Eye (tissue), 1 donor: ENCODE measurements around the gene ZNF284.

ENCODE experiments used
- DNase-seq: peaks from one replicate; pipeline ENCODE4 v3.0.0-alpha.2; 2015

ZNF284 gene

DNA sequence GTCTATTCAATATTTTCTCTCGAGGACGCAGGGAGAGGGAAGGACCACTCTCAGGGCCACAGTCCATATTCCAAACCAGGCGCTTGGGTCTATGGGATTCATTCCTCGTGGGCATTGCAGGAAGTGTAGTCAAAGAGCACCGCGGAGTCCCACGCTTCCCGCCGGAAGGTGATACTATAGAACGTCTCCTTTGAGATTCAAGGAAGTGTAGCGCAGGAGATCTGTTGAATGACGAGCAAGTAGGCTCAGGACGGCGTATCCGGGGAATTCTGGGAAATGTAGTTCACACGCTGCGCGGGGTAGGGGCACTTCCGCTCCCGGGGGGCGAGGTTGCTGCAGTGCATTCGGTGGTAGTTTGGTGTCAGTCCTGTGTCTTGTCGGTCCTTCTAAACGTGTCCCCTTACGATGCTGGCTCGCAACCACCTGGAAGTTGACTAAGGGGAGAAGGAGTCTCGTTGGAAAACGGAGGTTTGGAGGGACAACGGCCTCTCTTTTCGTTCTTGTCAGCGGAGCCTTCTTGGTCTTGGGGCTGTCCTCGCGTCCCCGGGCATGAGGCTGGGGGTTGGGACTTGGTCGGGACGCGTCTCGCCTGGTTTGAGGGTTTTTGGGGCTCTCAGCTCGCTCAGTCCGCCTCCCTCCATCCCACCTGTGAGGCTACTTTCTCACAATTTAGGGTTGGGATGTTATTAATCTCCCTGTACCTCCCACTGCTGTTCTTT lies at the start of gene ZNF284:
TSS of gene ZNF284 (plus strand) at position 336 of the 719 bp plus-strand sequence. CDS start 4,231 bp downstream, outside the sequence.
- peak; percentile 98 for DNase-seq

GRCh38 chr19:44024900-44025216 lies 47.1 kb upstream of the ZNF284 start:
- no peak for DNase-seq

GRCh38 chr19:44025217-44025936 lies 46.6 kb upstream of the ZNF284 start, which contains the start of gene ZNF222:
ZNF222 (plus strand) TSS chr19:44025379; CDS start chr19:44025437, 58 bp downstream.
- peak; percentile 96 for DNase-seq

DNA sequence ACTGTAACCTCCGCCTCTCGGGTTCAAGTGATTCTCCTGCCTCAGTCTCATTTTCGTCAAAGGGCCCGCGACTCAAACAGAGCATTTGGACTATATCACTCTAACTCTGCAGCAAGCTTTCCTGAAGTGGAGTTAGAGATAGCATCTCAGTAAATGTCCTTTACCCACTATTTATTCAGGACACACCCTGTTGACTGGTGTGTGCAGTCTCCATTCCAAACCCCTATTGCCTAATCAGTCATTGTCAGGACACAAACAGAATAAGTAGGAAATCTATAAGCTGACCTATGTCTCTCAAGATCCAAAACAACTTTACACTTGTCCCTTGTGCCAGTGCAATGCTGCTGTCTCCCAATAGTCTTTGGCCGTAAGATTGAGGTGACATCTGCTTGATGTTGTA lies 45.3 kb upstream of the ZNF284 start:
- no peak for DNase-seq

- DNase-seq: no peak
These were observed 39.9 kb upstream of the ZNF284 start for GRCh38 chr19:44032001-44032610.

DNA sequence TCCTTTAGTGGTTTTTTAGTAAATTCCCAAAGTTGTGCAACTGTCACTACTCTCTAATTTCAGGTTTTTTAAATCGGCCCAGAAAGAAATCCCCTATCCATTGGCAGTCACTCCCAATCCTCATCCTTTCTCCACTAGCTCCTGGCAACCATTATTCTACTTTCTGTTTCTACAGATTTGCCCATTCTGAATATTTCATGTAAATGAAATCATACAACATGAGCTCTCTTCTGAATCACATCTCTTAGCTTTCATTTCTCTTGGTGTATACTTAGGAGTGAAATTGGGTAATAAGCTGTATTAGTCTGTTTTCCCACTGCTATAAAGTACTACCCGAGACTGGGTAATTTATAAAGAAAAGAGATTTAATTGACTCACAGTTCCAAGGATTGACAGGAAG lies 29.8 kb upstream of the ZNF284 start:
- DNase-seq: no peak

GRCh38 chr19:44050740-44051649 lies 21.0 kb upstream of the ZNF284 start:
- no peak for DNase-seq

DNA sequence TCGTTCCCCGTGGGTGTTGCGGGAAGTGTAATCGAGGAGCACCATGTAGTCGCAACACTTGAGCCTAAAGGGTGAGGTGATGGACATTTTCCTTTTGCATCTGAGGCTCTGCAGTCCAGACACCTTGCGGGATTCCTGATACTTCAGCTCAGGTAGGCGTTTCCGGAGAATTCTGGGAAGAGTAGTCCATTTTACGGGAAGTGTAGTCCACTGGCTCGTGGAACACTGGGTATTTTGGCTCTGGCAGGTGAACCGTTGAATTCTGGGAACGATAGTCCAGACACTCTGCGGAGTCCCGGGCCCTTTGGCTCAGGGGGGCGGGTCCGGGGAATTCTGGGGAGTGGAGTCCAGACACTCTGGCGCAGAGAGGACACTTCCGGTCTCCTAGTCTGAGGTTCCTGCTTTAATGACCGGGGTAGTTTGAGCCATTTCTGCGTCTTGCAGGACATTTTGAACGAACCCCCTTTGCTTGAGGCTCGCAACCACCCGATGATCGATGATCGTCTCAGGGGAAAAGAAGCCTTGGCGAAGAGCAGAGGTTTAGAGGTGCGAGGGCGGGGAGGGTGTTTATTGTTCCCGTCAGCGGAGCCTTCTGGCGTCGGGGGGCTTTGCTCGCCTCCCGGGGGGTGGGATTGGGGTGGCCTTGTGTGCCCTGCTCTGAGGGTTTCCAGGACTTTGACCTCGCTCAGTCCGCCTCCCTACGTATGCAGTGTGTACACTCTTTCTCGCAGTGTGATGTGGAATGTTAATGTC lies 20.1 kb upstream of the ZNF284 start, which contains the start of gene ZNF223:
TSS of gene ZNF223 (plus strand) at position 387 of the 753 bp plus-strand sequence. CDS start 3,141 bp downstream, outside the sequence.
- DNase-seq: peak; percentile 97

GRCh38 chr19:44055870-44056269 lies 16.1 kb upstream of the ZNF284 start:
- DNase-seq: no peak

DNA sequence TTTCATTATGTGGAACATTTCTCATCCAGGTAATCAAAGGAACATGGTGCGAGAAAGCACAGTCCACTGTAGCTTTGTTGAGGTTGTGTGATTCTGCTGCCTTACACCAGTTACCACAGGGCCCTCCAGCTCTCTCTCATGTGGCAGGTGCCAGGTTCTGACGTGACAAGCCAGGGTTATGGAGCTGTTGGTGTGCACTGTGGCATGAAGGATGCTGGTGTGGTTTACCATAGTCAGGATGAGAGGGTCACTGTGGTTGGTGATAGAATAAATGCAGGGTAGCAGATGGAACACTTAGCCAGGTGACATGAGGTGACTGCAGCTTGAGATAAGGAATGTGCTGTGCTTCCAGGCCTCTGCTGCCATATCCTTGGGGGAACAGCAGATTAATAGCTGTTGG lies 12.7 kb upstream of the ZNF284 start:
- DNase-seq: no peak

DNA sequence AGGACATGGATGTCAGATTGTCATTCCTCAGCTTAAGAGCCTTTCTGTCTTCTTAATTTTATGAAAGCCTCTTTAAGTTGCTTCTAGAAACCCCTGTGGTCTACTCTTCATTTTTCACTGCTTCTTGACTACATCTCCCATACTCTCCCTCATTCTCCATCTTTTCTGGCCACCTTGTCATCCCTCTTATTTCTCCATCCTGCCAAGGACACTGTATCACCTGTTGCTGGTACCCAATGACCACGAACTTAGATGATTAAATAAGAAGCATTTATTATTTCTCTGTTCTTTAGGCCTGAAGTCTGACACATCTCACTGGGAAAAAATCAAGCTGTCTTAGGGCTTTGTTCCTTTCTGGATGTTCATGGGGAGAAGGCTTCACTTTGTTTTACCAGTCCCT lies 10.9 kb upstream of the ZNF284 start:
- DNase-seq: no peak

DNA sequence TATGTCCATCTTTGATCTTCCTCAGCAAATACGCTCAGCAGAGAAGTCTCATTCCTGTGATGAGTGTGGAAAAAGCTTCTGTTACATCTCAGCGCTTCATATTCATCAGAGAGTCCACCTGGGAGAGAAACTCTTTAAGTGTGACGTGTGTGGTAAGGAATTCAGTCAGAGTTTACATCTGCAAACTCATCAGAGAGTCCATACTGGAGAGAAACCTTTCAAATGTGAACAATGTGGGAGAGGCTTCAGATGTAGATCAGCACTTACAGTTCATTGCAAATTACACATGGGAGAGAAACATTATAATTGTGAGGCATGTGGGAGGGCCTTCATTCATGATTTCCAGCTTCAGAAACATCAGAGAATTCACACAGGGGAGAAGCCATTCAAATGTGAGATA lies 5.7 kb upstream of the ZNF284 start:
- DNase-seq: no peak

- DNase-seq: no peak
These were observed 2.5 kb upstream of the ZNF284 start for GRCh38 chr19:44069415-44069814.

DNA sequence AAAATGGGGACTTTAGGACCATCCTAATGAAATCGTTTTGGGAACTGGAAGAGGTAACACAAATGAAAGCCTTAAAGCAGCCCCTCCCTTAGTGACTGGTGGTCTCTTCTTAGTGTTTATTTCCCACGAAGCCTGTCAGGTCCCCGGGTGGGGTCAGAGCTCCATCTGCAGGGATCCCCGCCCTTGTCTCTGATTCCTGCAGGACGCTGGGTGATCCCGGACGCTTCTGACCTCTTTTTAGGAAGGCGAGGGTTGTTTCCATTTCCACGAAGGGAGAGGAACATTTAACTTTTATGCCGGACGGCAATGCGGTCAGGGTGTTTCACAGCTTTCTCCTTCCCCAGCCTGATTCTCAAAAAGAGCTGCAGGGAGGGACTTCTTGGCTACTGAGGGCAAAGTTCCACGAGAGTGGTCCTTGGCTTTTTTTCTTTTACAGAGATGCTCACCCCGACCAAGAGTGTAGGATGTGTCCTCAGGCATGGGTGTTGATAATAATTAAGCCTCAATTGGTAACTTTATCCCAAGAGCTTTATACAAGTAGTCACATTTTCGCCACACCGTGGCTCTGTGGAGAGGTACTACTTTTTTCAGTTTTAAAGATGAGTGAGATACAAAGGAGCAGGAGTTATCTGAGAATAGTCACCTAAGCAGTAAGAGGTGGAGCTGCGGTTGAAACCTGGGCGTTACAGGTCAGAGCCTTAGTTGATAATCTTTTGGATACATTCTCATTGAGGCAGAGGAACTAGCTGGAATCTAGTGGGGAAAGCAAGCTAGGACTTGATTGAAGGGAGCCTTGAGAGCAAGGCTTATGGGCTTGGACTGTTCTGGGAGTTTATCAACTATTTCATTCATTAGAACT lies 813 bp downstream of the ZNF284 start:
- DNase-seq: no peak

- no peak for DNase-seq
These were observed 4.4 kb downstream of the ZNF284 start for GRCh38 chr19:44076325-44076724.

GRCh38 chr19:44092108-44092507 lies 20.1 kb downstream of the ZNF284 start:
- DNase-seq: no peak

- DNase-seq: peak; percentile 98
These were observed 22.2 kb downstream of the ZNF284 start, which contains the start of gene ZNF224 for GRCh38 chr19:44093931-44094765. ZNF224 (plus strand) TSS chr19:44094361; CDS start chr19:44097874, 3,513 bp downstream.

- DNase-seq: no peak
These were observed 35.8 kb downstream of the ZNF284 start for GRCh38 chr19:44107751-44108150.

DNA sequence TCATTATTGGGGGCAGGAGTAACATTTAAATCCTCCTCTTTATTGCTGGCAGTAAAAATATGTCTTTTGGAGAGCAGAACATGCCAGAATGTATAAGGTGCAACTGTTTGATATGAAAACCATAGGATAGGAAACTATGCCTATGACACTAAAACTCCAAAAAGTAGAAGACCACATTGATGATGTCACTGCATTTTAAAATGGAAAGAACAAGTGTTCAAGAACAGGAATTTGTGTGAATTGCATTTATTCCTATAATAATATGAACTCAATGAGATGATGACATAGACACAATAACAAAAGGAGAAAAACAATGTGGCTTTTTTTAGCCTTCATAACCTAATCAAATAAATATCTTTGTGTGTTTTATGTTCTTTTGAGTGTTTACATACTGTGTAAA lies 37.5 kb downstream of the ZNF284 start:
- no peak for DNase-seq

DNA sequence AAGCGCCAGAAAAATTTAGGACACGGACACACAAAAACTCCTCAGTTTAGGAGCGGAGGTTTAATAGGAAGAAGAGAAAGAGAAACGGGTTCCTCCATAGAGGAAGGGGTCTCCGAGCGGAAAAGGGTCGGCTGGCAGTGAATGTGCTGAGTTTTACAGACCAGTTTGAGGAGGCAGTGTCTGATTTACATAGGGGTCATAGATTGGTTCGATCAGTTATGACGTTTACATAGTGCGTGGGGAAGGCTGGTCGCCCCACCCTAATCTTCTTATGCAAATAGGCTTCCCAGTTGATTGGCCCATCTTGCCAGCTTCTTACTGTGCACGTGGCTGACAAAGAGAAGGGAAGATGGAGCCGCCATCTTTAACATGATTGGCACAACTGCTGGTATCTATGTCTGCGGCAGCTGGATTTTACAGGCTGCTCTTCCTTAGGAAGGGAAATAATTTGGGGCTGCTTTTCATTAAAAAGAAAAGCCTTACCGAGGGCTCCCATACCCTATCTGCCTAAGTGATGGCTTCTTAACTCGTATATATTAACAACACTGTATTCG lies 40.0 kb downstream of the ZNF284 start:
- DNase-seq: peak; percentile 78
